HCT116 (cell line): ENCODE results near the gene MESP2. TPM values are rescaled to one million over a fixed set of nuclear protein-coding genes. Genes with fewer than 3 reads are reported as not detected.

ENCODE experiments used
- ATAC-seq: fragments of 200-7000 bp; cut with Tn5 transposase; 2 replicates; pipeline ENCODE4 v1.9.1; 2020; ENCODE audit warnings: mild to moderate bottlenecking, moderate library complexity
- BruUV-seq: library from RNA; stranded (reverse); fragments of 400-500 nt; replicated peaks from 2 replicates; lab custom pipeline; 2021; lab: Mats Ljungman, UMichigan
- CTCF ChIA-PET: fragments of 300-600 bp; sonication (Branson Sonifier 250); formaldehyde crosslinking; loops from one replicate; lab custom pipeline; 2021; ENCODE audit warnings: antibody characterized with exemption; lab: Charles Lee
- POLR2A ChIA-PET: fragments of 300-600, 350-600 bp; sonication (Branson Sonifier 250); formaldehyde crosslinking; loops from one replicate; lab custom pipeline; 2021; ENCODE audit warnings: antibody characterized with exemption; lab: Charles Lee
- RAD21 ChIA-PET, 2 experiments: fragments of 300-600 bp; sonication (Branson Sonifier 250); formaldehyde crosslinking; loops; one replicate each; lab custom pipeline; 2023; ENCODE audit warnings: low total read pairs in 2 of 2; ENCODE audit not compliant: uncharacterized antibody in 2 of 2, unreplicated experiment in 2 of 2, low non-redundant PET in 1 of 2; lab: Charles Lee
- DNase-seq: peaks from one replicate; pipeline ENCODE4 v3.0.0-alpha.2; 2010; ENCODE audit warnings: low read depth, low spot score
- H2AFZ ChIP-seq: fragments of 200-600 bp; shearing (Covaris generic), sonication (generic); 2 replicates; pipeline ENCODE4 v1.6.1; 2017; ENCODE audit warnings: low read depth, mixed run types, mixed read lengths, antibody characterized with exemption, low read length; ENCODE audit not compliant: poor library complexity, severe bottlenecking
- H3K27ac ChIP-seq: 2 replicates; pipeline ENCODE4 v1.5.1; 2012; ENCODE audit warnings: low read depth, low read length
- H3K27me3 ChIP-seq: fragments of 200-600 bp; sonication (generic); 2 replicates; pipeline ENCODE4 v1.6.1; 2016; ENCODE audit warnings: mixed run types, low read length, mixed read lengths; ENCODE audit not compliant: insufficient read depth
- H3K36me3 ChIP-seq, 2 experiments: fragments of 200-500 bp in 1 of 2; fragments of 200-600 bp in 1 of 2; sonication (Bioruptor generic) in 1 of 2; sonication (generic) in 1 of 2; 2 replicates each; pipeline versions ENCODE4 v1.5.1 to v1.6.1; 2014 to 2016; ENCODE audit warnings: low read length in 2 of 2, inconsistent platforms in 1 of 2, mixed read lengths in 1 of 2, mixed run types in 1 of 2; ENCODE audit not compliant: insufficient read depth in 2 of 2, control insufficient read depth in 1 of 2
- H3K4me1 ChIP-seq, 2 experiments: fragments of 200-600 bp in 1 of 2; sonication (generic) in 1 of 2; 2 replicates each; pipeline versions ENCODE4 v1.5.1 to v1.6.1; 2012 to 2017; ENCODE audit warnings: low read length in 2 of 2, inconsistent platforms in 1 of 2, mild to moderate bottlenecking in 1 of 2, mixed read lengths in 1 of 2, mixed run types in 1 of 2, moderate library complexity in 1 of 2; ENCODE audit not compliant: insufficient read depth in 2 of 2, control insufficient read depth in 1 of 2
- H3K4me2 ChIP-seq: fragments of 200-600 bp; sonication (generic); 2 replicates; pipeline ENCODE4 v1.6.1; 2017; ENCODE audit warnings: mixed run types, low read length, mixed read lengths
- H3K4me3 ChIP-seq, 2 experiments: fragments of 200-600 bp in 1 of 2; sonication (generic) in 1 of 2; replicated peaks in 1 of 2; 2 replicates each; pipeline ENCODE4 v1.5.1; 2011 to 2016; ENCODE audit warnings: low read length in 2 of 2, control low read depth in 1 of 2, low read depth in 1 of 2, mild to moderate bottlenecking in 1 of 2, mixed read lengths in 1 of 2, mixed run types in 1 of 2
- H3K79me2 ChIP-seq: fragments of 200-600 bp; sonication (generic); 2 replicates; pipeline ENCODE4 v1.6.1; 2017; ENCODE audit warnings: mild to moderate bottlenecking, mixed run types, low read length, moderate library complexity, mixed read lengths; ENCODE audit not compliant: insufficient read depth
- H3K9ac ChIP-seq: fragments of 200-600 bp; sonication (generic); 2 replicates; pipeline ENCODE4 v1.6.1; 2016; ENCODE audit warnings: low read length, mixed read lengths
- H3K9me2 ChIP-seq: fragments of 200-600 bp; sonication (generic), shearing (Covaris generic); 2 replicates; pipeline ENCODE4 v1.6.1; 2017; ENCODE audit warnings: mixed run types, mild to moderate bottlenecking, moderate library complexity; ENCODE audit not compliant: insufficient read depth
- H3K9me3 ChIP-seq, 2 experiments: fragments of 200-500 bp in 1 of 2; fragments of 200-600 bp in 1 of 2; sonication (Bioruptor generic) in 1 of 2; sonication (generic) in 1 of 2; 2 replicates each; pipeline ENCODE4 v1.6.1; 2014 to 2017; ENCODE audit warnings: low read length in 2 of 2, mixed read lengths in 2 of 2, inconsistent platforms in 1 of 2, low read depth in 1 of 2, mild to moderate bottlenecking in 1 of 2, mixed run types in 1 of 2, moderate library complexity in 1 of 2; ENCODE audit not compliant: control insufficient read depth in 1 of 2, insufficient read depth in 1 of 2
- H4K20me1 ChIP-seq: fragments of 200-600 bp; sonication (generic), shearing (Covaris generic); 2 replicates; pipeline ENCODE4 v1.6.1; 2017; ENCODE audit warnings: mixed run types, mild to moderate bottlenecking, moderate library complexity; ENCODE audit not compliant: insufficient read depth
- CBX3 ChIP-seq: IDR thresholded peaks from 2 replicates; pipeline ENCODE4 v1.6.1; 2012; ENCODE audit warnings: low read depth
- CEBPB ChIP-seq: IDR thresholded peaks from 2 replicates; pipeline ENCODE4 v1.6.1; 2012; ENCODE audit warnings: low read depth
- ELF1 ChIP-seq: IDR thresholded peaks from 2 replicates; pipeline ENCODE4 v1.6.1; 2012; ENCODE audit warnings: low read depth, borderline replicate concordance
- EZH2 ChIP-seq: fragments of 200-600 bp; sonication (generic); IDR thresholded peaks from 2 replicates; pipeline ENCODE4 v1.6.1; 2017; ENCODE audit warnings: antibody characterized with exemption, mixed run types
- JUND ChIP-seq: IDR thresholded peaks from 2 replicates; pipeline ENCODE4 v1.6.1; 2012
- POLR2A ChIP-seq: IDR thresholded peaks from 2 replicates; pipeline ENCODE4 v1.7.0; 2011; ENCODE audit warnings: borderline replicate concordance; ENCODE audit not compliant: insufficient read depth, insufficient read length; ENCODE audit errors: extremely low read depth
- POLR2AphosphoS5 ChIP-seq: IDR thresholded peaks from 2 replicates; pipeline ENCODE4 v1.6.1; 2011; ENCODE audit warnings: mild to moderate bottlenecking, low read depth, low read length, moderate library complexity
- SP1 ChIP-seq: IDR thresholded peaks from 2 replicates; pipeline ENCODE4 v1.6.1; 2012; ENCODE audit warnings: low read depth
- SRF ChIP-seq: IDR thresholded peaks from 2 replicates; pipeline ENCODE4 v1.6.1; 2012; ENCODE audit warnings: low read depth
- TCF7L2 ChIP-seq: IDR thresholded peaks from 2 replicates; pipeline ENCODE4 v1.7.0; 2011; ENCODE audit warnings: borderline replicate concordance, inconsistent platforms; ENCODE audit not compliant: insufficient read depth, insufficient read length; ENCODE audit errors: extremely low read depth
- YY1 ChIP-seq: IDR thresholded peaks from 2 replicates; pipeline ENCODE4 v1.6.1; 2011; ENCODE audit warnings: low read length, low read depth, moderate library complexity, mild to moderate bottlenecking; ENCODE audit not compliant: insufficient replicate concordance; ENCODE audit errors: extremely low read depth
- ZNF274 ChIP-seq: fragments of 200-500 bp; sonication (Bioruptor generic); IDR thresholded peaks from 2 replicates; pipeline ENCODE4 v1.6.1; 2014; ENCODE audit warnings: mild to moderate bottlenecking, low read depth, low read length, inconsistent platforms
- intact Hi-C: fragments of 100-400 bp; cut with micrococcal nuclease; formaldehyde crosslinking; loops from 2 replicates; pipeline ENCODE4 v1.10.0; 2022
- total RNA-seq: library from RNA; stranded (reverse); gene quantifications from one replicate; pipeline ENCODE4 v1.2.1, GENCODE V29; 2021; ENCODE audit not compliant: unreplicated experiment
- TF ChIP-seq, protein P1 (sequence below), 3 experiments: fragments of 200-600 bp in 1 of 3; sonication (generic) in 1 of 3; IDR thresholded peaks in 2 of 3; conservative IDR thresholded peaks in 1 of 3; 2 replicates each; pipeline ENCODE4 v1.5.1; 2012 to 2017; ENCODE audit warnings: low read depth in 2 of 3, low read length in 2 of 3, antibody characterized with exemption in 1 of 3, borderline replicate concordance in 1 of 3, control low read depth in 1 of 3, mild to moderate bottlenecking in 1 of 3, mixed read lengths in 1 of 3, mixed run types in 1 of 3, moderate library complexity in 1 of 3; ENCODE audit not compliant: insufficient read depth in 1 of 3
- TF ChIP-seq, protein P2 (sequence below): IDR thresholded peaks from 2 replicates; pipeline ENCODE4 v1.6.1; 2012
- TF ChIP-seq, protein P3 (sequence below): IDR thresholded peaks from 2 replicates; pipeline ENCODE4 v1.6.1; 2012

The MESP2 gene
- total RNA-seq, 1 experiment from 2014 or later = 0.20 TPM

GRCh38 chr15:89772932-89773583 lies 3.1 kb upstream of the MESP2 start:
- DNase-seq = peak; percentile 29
- no TSS peak for BruUV-seq
- RAD21 ChIA-PET = no interaction called here
- H3K27me3 ChIP-seq = no peaks in the 10 kb centered on the region
- H4K20me1 ChIP-seq = no peaks in the 10 kb centered on the region
- peak; percentile 52 for ATAC-seq
- peak overlapping the region; percentile 67 for H2AFZ ChIP-seq
- no peak overlapping the region for H3K4me3 ChIP-seq
- H3K36me3 ChIP-seq = no peaks in the 10 kb centered on the region
- TF ChIP-seq, protein P1, sequence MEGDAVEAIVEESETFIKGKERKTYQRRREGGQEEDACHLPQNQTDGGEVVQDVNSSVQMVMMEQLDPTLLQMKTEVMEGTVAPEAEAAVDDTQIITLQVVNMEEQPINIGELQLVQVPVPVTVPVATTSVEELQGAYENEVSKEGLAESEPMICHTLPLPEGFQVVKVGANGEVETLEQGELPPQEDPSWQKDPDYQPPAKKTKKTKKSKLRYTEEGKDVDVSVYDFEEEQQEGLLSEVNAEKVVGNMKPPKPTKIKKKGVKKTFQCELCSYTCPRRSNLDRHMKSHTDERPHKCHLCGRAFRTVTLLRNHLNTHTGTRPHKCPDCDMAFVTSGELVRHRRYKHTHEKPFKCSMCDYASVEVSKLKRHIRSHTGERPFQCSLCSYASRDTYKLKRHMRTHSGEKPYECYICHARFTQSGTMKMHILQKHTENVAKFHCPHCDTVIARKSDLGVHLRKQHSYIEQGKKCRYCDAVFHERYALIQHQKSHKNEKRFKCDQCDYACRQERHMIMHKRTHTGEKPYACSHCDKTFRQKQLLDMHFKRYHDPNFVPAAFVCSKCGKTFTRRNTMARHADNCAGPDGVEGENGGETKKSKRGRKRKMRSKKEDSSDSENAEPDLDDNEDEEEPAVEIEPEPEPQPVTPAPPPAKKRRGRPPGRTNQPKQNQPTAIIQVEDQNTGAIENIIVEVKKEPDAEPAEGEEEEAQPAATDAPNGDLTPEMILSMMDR (IDR thresholded peaks at IDR 0.05 in 2 of 3, conservative IDR thresholded peaks at IDR 0.05 in 1 of 3; ENCODE audit: borderline replicate concordance in 1 of 3, insufficient read depth in 1 of 3, low read depth in 2 of 3, low read length in 2 of 3) = peak in 2 of 3 experiments; percentile 38 to 54; a peak in 4 of 6 replicates
- no peak for TF ChIP-seq TCF7L2
- TF ChIP-seq, all 23 proteins: peak for 1
- Histone ChIP-seq H3K79me2 (no peaks in the 10 kb centered on the region), H3K4me1 (peaks cover 6 to 38% of the 10 kb centered on the region in 2 experiments), H3K9me2 (no peaks in the 10 kb centered on the region), H3K4me2 (no peak overlapping the region), H3K9me3 (no peaks in the 10 kb centered on the region), H3K9ac (no peak overlapping the region), H3K27ac (no peak overlapping the region)
- intact Hi-C loops = no loop called here
- POLR2A ChIA-PET = interaction anchor here (1.1 kb wide), 1 partner anchor 99 kb away, joined by 3 read pairs; no protein-coding TSS in a partner anchor
- CTCF ChIA-PET = interaction anchor here (0.7 to 2.9 kb wide), 8 partner anchors 9 to 735 kb away, joined by 3 to 16 read pairs (median 4); no protein-coding TSS in a partner anchor

- H3K4me2 ChIP-seq = no peak overlapping the region
- RAD21 ChIA-PET = no interaction called here
- H3K27ac ChIP-seq = no peak overlapping the region
- H2AFZ ChIP-seq = no peak overlapping the region
- no peaks in the 10 kb centered on the region for H3K9me3 ChIP-seq
- ATAC-seq (no peak), DNase-seq (no peak)
- no peak overlapping the region for H3K4me3 ChIP-seq
- intact Hi-C loops = no loop called here
- no peaks in the 10 kb centered on the region for H3K79me2 ChIP-seq
- H3K27me3 ChIP-seq = no peaks in the 10 kb centered on the region
- CTCF ChIA-PET = interaction anchor here (1.7 to 2.9 kb wide), 3 partner anchors 11 to 35 kb away, joined by 6 to 10 read pairs (median 8); no protein-coding TSS in a partner anchor
- H3K4me1 ChIP-seq = peaks cover 6 to 38% of the 10 kb centered on the region in 2 experiments
- no peaks in the 10 kb centered on the region for H4K20me1 ChIP-seq
- H3K36me3 ChIP-seq = no peaks in the 10 kb centered on the region
- H3K9me2 ChIP-seq = no peaks in the 10 kb centered on the region
- POLR2A ChIA-PET = no interaction called here
- no TSS peak for BruUV-seq
- no peak overlapping the region for H3K9ac ChIP-seq
- TF ChIP-seq SP1 = no peak
- TF ChIP-seq POLR2A = no peak
- no peak for TF ChIP-seq ZNF274
- no peak for TF ChIP-seq YY1
- TF ChIP-seq, protein P1 (IDR thresholded peaks at IDR 0.05 in 2 of 3, conservative IDR thresholded peaks at IDR 0.05 in 1 of 3; ENCODE audit: borderline replicate concordance in 1 of 3, insufficient read depth in 1 of 3, low read depth in 2 of 3, low read length in 2 of 3) = no peak
- no peak for TF ChIP-seq SRF
- no peak for TF ChIP-seq CEBPB
- TF ChIP-seq, protein P2, sequence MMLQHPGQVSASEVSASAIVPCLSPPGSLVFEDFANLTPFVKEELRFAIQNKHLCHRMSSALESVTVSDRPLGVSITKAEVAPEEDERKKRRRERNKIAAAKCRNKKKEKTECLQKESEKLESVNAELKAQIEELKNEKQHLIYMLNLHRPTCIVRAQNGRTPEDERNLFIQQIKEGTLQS = no peak
- TF ChIP-seq CBX3 = no peak
- no peak for TF ChIP-seq POLR2AphosphoS5
- no peak for TF ChIP-seq EZH2
- TF ChIP-seq, protein P3, sequence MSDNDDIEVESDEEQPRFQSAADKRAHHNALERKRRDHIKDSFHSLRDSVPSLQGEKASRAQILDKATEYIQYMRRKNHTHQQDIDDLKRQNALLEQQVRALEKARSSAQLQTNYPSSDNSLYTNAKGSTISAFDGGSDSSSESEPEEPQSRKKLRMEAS = no peak
- TF ChIP-seq JUND = no peak
- TF ChIP-seq ELF1 = no peak
Observed at GRCh38 chr15:89774492-89774891, 1.6 kb upstream of the MESP2 start.
